GM18867 (cell line): Measurements from ENCODE around the gene ESYT3.
"Not testable (repeated sequence)": the region's sequence is repeated elsewhere in the genome, so short reads cannot be mapped to it uniquely, and the experiment has no call there.

ENCODE experiments used
- ATAC-seq: cut with Tn5 transposase; IDR thresholded peaks from one replicate; pipeline ENCODE4 v1.9.1; 2021; ENCODE audit warnings: mild to moderate bottlenecking, moderate library complexity; ENCODE audit not compliant: unreplicated experiment

The ESYT3 gene

DNA sequence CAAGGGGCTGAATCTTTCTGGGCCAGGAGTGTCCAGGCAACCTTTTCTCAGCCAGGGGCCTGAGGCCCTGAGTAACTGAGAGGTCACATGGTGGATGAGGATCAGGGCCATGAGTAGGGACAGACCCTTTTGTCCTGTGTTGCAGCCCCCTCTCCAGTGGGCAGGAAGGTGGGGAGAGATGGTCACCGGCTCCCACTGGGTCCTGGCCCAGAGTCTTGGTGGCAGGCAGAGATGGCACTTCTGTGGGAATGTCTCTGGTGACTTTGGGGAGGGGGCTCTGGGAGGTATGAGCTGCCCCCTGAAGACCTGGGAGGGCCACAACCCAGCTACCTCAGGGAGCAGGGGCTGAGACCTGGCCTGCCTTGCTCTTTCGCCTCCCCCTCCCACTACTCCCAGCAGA, 6.8 kb downstream of the ESYT3 start:
- no peak for ATAC-seq

DNA sequence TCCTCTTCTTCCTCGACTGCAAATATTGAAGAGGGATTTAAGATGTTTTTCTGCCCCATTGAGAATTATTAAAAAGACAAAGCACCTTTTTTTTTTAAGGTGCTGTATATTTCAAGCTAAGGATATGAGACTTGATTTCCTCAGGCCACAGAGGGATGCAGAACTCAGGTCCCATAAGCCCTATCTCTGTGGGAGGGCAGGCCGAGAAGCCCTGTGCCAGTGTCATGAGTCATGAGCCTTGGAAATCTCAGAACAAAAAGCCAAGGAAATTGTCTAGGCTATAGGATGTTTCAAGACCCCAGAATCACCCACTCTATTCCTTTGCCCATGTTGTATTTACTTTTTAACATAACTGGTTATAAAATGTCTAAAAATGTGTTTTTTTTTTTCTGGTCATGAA, 7.3 kb downstream of the ESYT3 start:
- no peak for ATAC-seq

GRCh38 chr3:138442433-138442832, 8.0 kb downstream of the ESYT3 start:
- ATAC-seq: no peak

- no peak for ATAC-seq
Measured at GRCh38 chr3:138443091-138443490, 8.7 kb downstream of the ESYT3 start.

GRCh38 chr3:138443521-138444503, 9.4 kb downstream of the ESYT3 start:
- ATAC-seq: no peak

DNA sequence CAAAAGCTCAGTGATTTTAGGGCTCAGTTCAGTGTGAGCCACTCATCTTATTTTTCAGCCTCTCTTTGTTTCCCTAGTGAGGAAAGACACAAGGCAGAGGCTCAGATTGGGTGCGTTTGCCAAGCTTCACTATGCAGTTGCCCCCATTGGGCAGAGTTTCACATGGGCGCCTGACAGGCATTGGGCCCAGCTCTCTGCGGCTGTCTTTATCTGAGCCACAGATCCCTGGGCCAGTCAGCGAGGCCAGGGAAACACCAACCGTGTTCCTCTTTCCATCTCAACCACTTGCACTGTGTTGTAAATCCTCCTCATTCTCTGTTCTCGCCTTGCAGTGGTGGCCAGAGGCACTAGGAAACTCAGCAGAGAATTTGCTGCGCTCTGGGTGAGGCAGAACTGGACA, 10.8 kb downstream of the ESYT3 start:
- ATAC-seq: no peak

DNA sequence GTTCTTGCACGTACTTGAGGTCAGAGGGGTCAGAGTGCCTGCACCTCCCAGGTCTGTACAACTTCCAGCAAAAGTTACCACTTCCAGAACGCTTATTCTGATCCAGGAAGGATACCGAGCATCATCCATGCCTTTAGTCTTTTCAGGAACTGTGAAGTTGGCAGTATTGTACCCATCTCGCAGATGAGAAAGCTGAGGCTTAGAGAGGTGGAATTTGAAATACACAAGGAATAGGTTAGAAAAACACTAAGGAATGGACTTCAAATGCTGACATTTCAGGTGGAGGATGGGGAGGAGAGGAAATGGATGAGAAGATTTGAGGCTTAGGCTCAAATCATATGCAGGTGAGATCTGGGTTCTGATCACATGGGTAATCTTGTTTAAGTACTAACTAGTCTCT, 11.2 kb downstream of the ESYT3 start:
- no peak for ATAC-seq

DNA sequence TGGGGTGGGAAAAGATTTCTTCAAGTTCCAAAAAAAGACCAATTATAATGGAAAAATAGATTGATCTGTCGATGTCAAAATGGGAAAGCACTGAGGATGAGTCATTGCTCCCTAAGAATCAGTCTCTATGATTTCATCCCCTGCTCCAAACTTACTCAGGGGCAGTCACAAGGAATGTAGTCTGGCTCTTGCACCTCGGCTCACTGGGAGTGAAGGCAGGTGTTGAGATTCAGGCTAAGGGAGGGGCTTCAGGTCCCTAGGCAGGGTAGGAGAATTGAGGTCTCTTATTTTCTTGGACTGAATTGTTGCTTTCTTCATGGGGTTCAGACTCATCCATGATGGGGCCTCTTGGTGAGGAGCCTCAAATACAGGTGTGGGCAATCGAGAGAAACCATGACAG, 14.2 kb downstream of the ESYT3 start:
- no peak for ATAC-seq

- ATAC-seq: no peak
Measured at GRCh38 chr3:138449490-138449889, 15.1 kb downstream of the ESYT3 start.

GRCh38 chr3:138450181-138450580, 15.8 kb downstream of the ESYT3 start:
- ATAC-seq: no peak

- no peak for ATAC-seq
Measured at GRCh38 chr3:138450704-138451424, 16.4 kb downstream of the ESYT3 start.

GRCh38 chr3:138451595-138452162, 17.3 kb downstream of the ESYT3 start:
- no peak for ATAC-seq

DNA sequence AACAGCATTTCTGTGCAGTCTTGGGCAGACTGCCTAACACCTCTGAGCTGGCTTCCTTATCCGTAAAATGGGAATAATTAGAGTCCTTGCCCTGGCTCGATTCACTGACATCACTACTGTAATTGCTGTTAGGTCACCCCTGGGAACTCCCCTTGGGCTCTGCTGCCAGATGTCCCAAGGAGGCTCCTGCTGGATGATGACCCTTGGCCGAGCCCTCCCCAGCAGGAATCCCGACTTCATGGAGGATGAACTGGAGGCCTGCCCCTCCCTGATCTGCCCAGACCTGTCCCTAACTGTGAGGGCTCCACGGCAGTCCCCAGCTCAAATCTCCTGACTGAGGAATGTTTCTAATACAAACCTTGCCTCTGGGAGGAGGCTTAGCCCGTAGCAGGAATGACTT, 18.0 kb downstream of the ESYT3 start:
- no peak for ATAC-seq

GRCh38 chr3:138453940-138454339, 19.5 kb downstream of the ESYT3 start:
- ATAC-seq: not testable (repeated sequence)

- no peak for ATAC-seq
Measured at GRCh38 chr3:138455801-138456716, 21.6 kb downstream of the ESYT3 start.

DNA sequence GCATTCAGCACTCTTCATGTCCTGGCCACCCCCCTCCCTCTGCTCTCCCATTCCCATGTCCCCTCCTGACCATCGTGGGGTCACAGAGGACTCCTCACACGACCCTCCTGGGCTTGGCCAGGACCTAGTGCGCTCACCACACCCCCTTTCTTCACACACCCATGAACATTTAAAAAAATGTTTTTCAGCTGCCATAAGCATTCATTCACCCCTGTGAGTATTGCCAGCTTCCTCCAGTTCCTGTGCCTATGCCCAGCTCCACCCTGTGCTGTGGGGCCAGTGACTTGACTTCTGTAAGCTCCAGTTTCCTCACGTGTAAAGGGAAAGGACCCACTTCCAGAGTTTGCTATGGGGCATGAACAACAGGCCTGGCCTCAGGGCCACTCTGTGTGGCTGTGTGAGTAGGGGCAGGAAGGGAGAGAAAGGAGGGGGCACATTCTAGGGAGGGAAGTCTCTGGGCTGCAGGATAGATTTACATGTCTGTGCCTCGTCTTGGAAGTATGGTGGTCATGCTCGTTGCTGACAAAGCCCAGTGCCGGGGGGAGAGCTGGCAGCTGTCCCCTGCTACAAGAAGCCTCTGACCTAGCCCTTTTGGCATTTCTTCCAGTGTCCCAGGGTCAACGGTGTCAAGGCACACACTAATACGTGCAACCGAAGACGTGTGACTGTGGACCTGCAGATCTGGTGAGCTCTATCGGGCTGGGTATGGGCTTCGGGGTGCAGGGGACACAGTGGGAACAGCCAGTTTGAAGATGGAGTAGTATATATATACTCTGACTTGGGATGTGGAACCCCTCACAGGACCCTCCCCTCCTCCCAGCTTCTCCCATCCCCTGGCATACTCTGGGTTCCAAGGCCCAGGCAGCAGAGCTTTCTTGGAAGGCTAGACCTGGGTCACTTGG, 22.8 kb downstream of the ESYT3 start:
- no peak for ATAC-seq

GRCh38 chr3:138457863-138458735, 23.7 kb downstream of the ESYT3 start:
- no peak for ATAC-seq

- ATAC-seq: no peak
Measured at GRCh38 chr3:138458774-138459499, 24.5 kb downstream of the ESYT3 start.
